Measurements from ENCODE around the gene RERE. TPM values are rescaled to one million over a fixed set of nuclear protein-coding genes. Genes with fewer than 3 reads are reported as not detected.

Gene RERE
- total RNA-seq, 2 donors from 2014 or later, result 207 to 322 TPM

- Histone ChIP-seq H3K4me3 (peak overlapping the region; percentile 47 to 62), H3K9me3 (no peaks in the 10 kb centered on the region), H3K27ac (peak overlapping the region; percentile 77 to 89), H3K4me1 (replicated peaks) (peaks cover 12% of the 10 kb centered on the region), H3K36me3 (no peaks in the 10 kb centered on the region), H3K27me3 (replicated peaks; ENCODE audit: insufficient read depth) (no peaks in the 10 kb centered on the region)
- TF ChIP-seq POLR2A (IDR thresholded peaks at IDR 0.05) (peak; percentile 72), POLR2AphosphoS5 (IDR thresholded peaks at IDR 0.05) (peak; percentile 77)
- TF ChIP-seq, protein P1, sequence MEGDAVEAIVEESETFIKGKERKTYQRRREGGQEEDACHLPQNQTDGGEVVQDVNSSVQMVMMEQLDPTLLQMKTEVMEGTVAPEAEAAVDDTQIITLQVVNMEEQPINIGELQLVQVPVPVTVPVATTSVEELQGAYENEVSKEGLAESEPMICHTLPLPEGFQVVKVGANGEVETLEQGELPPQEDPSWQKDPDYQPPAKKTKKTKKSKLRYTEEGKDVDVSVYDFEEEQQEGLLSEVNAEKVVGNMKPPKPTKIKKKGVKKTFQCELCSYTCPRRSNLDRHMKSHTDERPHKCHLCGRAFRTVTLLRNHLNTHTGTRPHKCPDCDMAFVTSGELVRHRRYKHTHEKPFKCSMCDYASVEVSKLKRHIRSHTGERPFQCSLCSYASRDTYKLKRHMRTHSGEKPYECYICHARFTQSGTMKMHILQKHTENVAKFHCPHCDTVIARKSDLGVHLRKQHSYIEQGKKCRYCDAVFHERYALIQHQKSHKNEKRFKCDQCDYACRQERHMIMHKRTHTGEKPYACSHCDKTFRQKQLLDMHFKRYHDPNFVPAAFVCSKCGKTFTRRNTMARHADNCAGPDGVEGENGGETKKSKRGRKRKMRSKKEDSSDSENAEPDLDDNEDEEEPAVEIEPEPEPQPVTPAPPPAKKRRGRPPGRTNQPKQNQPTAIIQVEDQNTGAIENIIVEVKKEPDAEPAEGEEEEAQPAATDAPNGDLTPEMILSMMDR (IDR thresholded peaks at IDR 0.05), result peak in 3 of 4 experiments; percentile 29 to 69 (median 47)
- DNase-seq (ENCODE audit: low spot score), result peak; percentile 89
- WGBS, result under 1% methylated on average over 64 of the region's 88 CpGs
- intact Hi-C loops (cut with DNase I), result no loop called here
Measured at GRCh38 chr1:8702850-8703810, 114.3 kb downstream of the RERE start.

DNA sequence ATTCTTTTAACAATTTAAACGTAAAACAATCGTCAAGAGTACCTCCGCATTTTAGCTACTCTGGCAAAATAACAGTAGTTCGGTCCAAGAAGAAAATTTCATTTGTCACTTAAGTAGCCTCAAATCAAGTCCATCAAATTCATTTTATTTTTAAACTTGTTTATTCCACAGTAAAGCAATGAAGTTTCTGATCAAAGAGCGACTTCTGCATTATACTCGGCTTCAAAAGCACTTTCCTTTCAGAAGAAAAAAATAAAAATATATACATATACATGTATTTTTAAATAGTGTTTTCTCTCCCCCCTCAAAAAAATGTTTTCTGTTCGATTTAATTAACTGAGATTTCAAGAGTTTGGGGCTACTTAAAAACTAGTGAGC, 115.0 kb downstream of the RERE start:
- TF ChIP-seq POLR2A (IDR thresholded peaks at IDR 0.05), result no peak
- peak; percentile 0 for TF ChIP-seq POLR2AphosphoS5 (IDR thresholded peaks at IDR 0.05)
- DNase-seq (ENCODE audit: low spot score), result no peak
- peak overlapping the region; percentile 47 to 62 for H3K4me3 ChIP-seq
- intact Hi-C loops (cut with DNase I), result no loop called here
- peaks cover 12% of the 10 kb centered on the region for H3K4me1 ChIP-seq (replicated peaks)
- WGBS, result 6% methylated on average over 7 of the region's 7 CpGs
- H3K27ac ChIP-seq, result peak overlapping the region; percentile 77 to 89
- no peaks in the 10 kb centered on the region for H3K27me3 ChIP-seq (replicated peaks; ENCODE audit: insufficient read depth)
- no peaks in the 10 kb centered on the region for H3K36me3 ChIP-seq
- no peaks in the 10 kb centered on the region for H3K9me3 ChIP-seq

DNA sequence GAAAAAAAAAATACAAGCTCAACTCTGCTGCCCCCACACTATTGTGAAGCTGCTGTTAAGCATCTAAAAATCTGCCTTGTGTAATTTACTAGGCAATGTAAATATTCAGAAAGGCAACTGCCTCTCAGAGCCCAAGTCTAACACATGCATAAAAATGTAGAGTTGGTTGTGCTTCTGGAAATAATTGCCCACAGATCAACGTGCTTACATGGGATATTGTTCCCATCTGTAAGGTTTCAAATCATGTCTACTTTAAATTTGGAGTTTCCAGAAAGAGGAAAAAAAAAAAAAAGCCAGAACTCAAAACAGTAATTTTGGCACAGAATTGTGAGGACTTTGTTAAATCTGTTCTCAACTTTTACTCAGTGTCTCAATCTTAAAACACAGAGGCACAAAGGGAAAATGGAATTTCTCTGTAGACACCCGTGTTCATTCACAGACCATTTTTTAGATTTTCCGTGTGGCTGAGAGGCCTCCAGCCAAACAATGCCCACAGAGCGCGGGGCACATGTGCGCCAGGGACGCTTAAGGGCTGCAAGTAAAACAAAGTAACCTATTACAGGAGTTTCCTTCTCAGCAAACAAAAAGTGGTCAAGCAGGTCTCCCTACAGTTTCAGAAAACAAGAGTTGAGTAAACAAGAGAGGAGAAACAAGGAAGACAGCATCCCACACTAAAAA, 115.5 kb downstream of the RERE start:
- peak overlapping the region; percentile 77 to 89 for H3K27ac ChIP-seq
- H3K4me1 ChIP-seq (replicated peaks), result peaks cover 12% of the 10 kb centered on the region
- 8% methylated on average over 7 of the region's 7 CpGs for WGBS
- TF ChIP-seq POLR2A (IDR thresholded peaks at IDR 0.05), result peak; percentile 29
- TF ChIP-seq, protein P1 (IDR thresholded peaks at IDR 0.05), result no peak
- TF ChIP-seq POLR2AphosphoS5 (IDR thresholded peaks at IDR 0.05), result peak; percentile 84
- peak overlapping the region; percentile 47 to 62 for H3K4me3 ChIP-seq
- H3K36me3 ChIP-seq, result no peaks in the 10 kb centered on the region
- DNase-seq (ENCODE audit: low spot score), result peak; percentile 85
- intact Hi-C loops (cut with DNase I), result no loop called here
- no peaks in the 10 kb centered on the region for H3K9me3 ChIP-seq
- no peaks in the 10 kb centered on the region for H3K27me3 ChIP-seq (replicated peaks; ENCODE audit: insufficient read depth)

- DNase-seq (ENCODE audit: low spot score), result no peak
- WGBS, result 92% methylated on average over 7 of the region's 7 CpGs
- Histone ChIP-seq H3K4me1 (replicated peaks) (peaks cover 8% of the 10 kb centered on the region), H3K9me3 (no peaks in the 10 kb centered on the region), H3K27me3 (replicated peaks; ENCODE audit: insufficient read depth) (no peaks in the 10 kb centered on the region), H3K27ac (no peak overlapping the region), H3K4me3 (no peak overlapping the region), H3K36me3 (no peaks in the 10 kb centered on the region)
- intact Hi-C loops (cut with DNase I), result no loop called here
- TF ChIP-seq POLR2AphosphoS5 (IDR thresholded peaks at IDR 0.05) (no peak), POLR2A (IDR thresholded peaks at IDR 0.05) (no peak)
- TF ChIP-seq, protein P1 (IDR thresholded peaks at IDR 0.05), result no peak
Measured at GRCh38 chr1:8699679-8700078, 117.8 kb downstream of the RERE start.

DNA sequence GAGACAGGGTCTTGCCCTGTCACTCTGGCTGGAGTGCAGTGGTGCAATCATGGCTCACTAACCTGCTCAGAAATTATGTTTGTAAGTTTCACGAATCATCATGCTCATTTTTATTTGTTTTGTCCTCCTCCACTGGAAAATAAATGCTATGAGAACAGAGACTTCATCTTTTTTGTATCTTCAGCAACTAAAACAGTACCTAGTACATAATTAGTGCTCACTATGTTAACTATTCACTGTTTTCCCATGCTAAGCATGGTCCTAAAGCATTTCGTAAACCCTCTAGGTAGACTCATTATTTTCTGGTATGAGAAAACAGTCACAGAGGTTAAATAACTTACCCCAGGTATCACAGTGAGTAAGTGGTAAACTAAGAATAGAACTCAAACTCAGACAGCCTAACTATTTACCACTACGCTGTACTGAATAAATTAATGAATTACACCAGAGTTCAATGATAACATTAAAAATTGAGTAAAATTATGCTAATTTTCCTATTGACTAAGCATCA, 118.4 kb downstream of the RERE start:
- DNase-seq (ENCODE audit: low spot score), result no peak
- Histone ChIP-seq H3K4me1 (replicated peaks) (peaks cover 5% of the 10 kb centered on the region), H3K27ac (no peak overlapping the region), H3K36me3 (no peaks in the 10 kb centered on the region), H3K4me3 (no peak overlapping the region), H3K27me3 (replicated peaks; ENCODE audit: insufficient read depth) (no peaks in the 10 kb centered on the region), H3K9me3 (no peaks in the 10 kb centered on the region)
- 82% methylated on average over 3 of the region's 3 CpGs for WGBS
- intact Hi-C loops (cut with DNase I), result no loop called here
- no peak for TF ChIP-seq POLR2AphosphoS5 (IDR thresholded peaks at IDR 0.05)
- TF ChIP-seq, protein P1 (IDR thresholded peaks at IDR 0.05), result no peak
- no peak for TF ChIP-seq POLR2A (IDR thresholded peaks at IDR 0.05)
